LNCAP (cell line): ENCODE results near the gene AP1M2.

Experiments
- CTCF ChIP-seq: fragments of 450-650 bp; IDR thresholded peaks from 2 replicates; pipeline ENCODE4 v1.5.1; 2017; ENCODE audit warnings: mild to moderate bottlenecking

AP1M2 gene

GRCh38 chr19:10554760-10555609, 32.1 kb downstream of the AP1M2 start:
- TF ChIP-seq CTCF = no peak

GRCh38 chr19:10553943-10554381, 33.1 kb downstream of the AP1M2 start:
- no peak for TF ChIP-seq CTCF

- TF ChIP-seq CTCF = no peak
Observed at GRCh38 chr19:10553087-10553667, 33.9 kb downstream of the AP1M2 start.

GRCh38 chr19:10552510-10553053, 34.5 kb downstream of the AP1M2 start:
- TF ChIP-seq CTCF = no peak

GRCh38 chr19:10551698-10552301, 35.3 kb downstream of the AP1M2 start:
- peak; percentile 22; the same call in 1 of the 2 replicates for TF ChIP-seq CTCF

- TF ChIP-seq CTCF = no peak
Observed at GRCh38 chr19:10550336-10550735, 36.8 kb downstream of the AP1M2 start.

- TF ChIP-seq CTCF = no peak
Observed at GRCh38 chr19:10549733-10550132, 37.4 kb downstream of the AP1M2 start.
